GM19023 (cell line): ENCODE data around the gene TSKS.

Experiments
- ATAC-seq: cut with Tn5 transposase; IDR thresholded peaks from one replicate; pipeline ENCODE4 v1.9.1; 2021; ENCODE audit warnings: mild to moderate bottlenecking, moderate library complexity; ENCODE audit not compliant: unreplicated experiment

Gene TSKS

GRCh38 chr19:49718991-49719390 is 44.1 kb downstream of the TSKS start:
- no peak for ATAC-seq

DNA sequence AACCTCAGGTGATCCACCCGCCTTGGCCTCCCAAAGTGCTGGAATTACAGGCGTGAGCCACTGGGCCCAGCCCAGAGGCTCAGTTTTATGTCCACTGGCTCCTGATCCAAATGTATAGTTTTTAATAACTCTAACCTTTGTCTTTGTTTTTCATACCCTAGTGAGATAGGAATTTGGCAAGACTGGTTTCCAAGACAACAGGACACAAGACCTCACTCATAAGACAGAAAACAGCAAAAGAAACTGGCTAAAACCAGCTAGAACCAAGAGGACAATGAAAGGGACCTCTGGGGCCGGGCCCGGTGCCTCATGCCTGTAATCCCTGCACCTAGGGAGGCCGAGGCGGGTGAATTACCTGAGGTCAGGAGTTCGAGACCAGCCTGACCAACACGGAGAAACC is 44.6 kb downstream of the TSKS start:
- ATAC-seq: no peak

DNA sequence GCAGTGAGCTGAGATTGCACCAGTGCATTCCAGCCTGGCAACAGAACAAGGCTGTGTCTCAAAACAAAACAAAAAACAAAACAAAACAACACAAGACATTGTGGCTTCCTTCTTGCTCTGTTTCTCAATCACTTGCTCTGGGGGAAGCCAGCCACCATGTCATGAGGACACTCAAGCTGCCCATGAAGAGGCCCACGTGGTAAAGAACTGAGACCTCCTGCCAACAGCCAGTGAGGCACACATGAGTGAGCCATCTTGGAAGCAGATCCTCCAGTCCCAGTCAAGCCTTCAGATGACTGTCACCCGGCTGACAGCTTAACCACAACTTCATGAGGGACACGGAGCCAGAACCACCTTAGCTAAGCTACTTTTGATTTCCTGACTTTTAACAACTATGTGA is 47.0 kb downstream of the TSKS start:
- no peak for ATAC-seq

DNA sequence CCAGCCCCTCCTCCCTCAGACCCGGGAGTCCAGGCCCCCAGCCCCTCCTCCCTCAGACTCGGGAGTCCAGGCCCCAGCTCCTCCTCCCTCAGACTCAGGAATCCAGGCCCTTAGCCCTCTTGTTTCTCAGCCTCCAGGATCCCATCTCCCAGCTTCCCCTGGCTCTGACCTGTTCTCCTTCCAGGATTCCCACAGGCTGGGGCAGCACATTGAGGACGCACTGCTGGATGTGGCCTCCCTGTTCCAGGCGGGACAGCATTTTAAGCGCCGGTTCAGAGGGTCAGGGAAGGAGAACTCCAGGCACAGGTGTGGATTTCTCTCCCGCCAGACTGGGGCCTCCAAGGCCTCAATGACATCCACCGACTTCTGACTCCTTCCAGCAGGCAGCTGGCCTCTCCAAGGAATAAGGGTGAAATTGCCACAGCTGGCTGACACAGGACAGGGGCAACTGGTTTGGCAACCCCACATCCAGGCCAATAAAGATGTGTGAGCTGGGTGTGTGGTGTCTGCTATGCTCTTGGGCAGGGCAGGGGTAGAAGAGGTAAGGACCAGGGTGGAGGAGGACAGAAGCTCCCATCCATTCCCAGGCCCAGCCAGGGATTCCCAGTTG is 49.8 kb downstream of the TSKS start:
- ATAC-seq: no peak

DNA sequence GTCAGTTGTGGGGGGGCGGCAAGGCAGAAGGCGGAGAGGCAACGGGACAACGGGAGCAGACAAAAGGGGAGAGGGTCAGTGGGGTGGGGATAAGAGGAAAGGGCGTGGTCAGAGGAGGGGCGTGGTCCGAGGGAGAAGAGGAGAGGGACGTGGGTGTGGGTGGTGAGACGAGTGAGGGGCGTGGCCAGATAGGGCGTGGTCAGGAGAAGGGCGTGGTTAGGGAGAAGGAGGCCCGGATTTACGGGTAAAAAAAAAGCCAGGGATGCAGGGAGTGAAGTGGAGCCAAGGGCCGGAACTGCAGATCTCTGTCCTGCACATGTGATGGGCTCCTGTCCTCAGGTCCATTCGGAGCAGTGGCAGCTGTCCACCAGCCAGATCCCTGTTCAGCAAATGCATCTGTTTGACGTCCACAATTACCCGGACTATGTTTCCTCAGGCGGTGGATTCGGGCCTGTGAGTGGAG is 50.7 kb downstream of the TSKS start:
- no peak for ATAC-seq

DNA sequence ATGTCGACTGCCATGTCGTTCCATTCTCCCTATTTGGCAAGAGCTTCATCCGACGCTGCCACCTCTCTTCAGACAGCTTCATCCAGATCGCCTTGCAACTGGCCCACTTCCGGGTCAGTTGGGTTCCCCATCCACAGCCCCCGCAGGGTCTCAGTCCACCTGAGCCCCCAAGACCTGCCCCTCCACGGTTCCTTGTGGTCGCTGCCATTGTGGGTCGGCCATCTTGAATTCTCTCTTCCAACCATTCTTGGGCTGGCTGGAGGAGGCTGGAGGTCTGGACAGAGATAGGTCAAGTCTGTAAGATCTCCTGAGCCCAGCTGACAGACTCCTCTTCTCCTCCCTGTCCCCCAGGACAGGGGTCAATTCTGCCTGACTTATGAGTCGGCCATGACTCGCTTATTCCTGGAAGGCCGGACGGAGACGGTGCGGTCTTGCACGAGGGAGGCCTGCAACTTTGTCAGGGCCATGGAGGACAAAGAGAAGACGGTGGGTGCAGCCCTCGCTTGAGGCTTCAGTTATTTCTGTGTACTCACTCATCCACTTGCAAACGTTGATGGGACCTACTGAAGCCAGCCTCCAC is 52.6 kb downstream of the TSKS start:
- ATAC-seq: no peak

DNA sequence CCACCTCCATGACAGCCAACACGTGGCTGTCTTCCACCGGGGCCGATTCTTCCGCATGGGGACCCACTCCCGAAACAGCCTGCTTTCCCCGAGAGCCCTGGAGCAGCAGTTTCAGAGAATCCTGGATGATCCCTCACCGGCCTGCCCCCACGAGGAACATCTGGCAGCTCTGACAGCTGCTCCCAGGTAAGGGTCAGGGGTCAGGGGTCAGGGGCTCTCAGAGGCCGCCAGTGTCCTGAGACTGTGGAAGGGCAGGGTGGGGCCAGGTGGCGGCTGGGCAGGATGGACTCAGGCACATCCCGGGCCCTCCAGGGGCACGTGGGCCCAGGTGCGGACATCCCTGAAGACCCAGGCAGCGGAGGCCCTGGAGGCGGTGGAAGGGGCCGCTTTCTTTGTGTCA is 57.2 kb downstream of the TSKS start:
- no peak for ATAC-seq

GRCh38 chr19:49704888-49705642 is 58.0 kb downstream of the TSKS start:
- no peak for ATAC-seq

GRCh38 chr19:49701271-49701786 is 61.8 kb downstream of the TSKS start:
- ATAC-seq: no peak

DNA sequence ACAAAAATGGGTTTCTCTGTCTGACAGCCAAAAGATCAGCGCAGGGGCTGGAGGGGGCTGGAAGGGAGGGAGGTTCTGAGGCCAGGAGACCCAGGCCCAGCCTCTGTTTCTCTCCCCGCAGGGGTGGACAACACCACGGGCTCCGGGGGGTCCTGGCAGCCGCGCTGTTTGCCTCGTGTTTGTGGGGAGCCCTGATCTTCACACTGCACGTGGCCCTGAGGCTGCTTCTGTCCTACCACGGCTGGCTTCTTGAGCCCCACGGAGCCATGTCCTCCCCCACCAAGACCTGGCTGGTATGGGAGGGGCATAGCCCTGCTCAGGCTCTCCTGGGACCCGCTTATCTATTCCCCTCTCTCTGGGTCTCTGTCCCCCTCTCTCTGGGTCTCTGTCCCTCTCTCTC is 62.5 kb downstream of the TSKS start:
- no peak for ATAC-seq

- ATAC-seq: no peak
Observed at GRCh38 chr19:49699364-49699763, 63.7 kb downstream of the TSKS start.

DNA sequence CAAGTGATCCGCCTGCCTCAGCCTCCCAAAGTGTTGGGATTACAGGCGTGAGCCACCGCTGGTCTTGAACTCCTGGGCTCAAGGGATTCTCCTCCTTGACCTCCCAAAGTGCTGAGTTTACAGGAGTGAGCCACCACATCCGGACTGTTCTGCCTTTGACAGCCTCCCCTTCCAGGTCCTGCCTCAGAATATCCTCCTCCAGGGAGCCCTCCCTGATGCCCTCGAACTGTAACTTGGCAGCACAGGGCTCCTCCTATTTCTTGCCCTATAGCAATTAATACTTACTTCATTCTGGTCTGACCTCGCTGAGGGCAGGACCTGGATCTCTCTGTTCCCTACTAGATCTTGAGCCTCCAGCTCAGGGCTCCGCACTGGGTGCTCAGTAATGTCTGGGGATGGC is 66.2 kb downstream of the TSKS start:
- ATAC-seq: no peak

DNA sequence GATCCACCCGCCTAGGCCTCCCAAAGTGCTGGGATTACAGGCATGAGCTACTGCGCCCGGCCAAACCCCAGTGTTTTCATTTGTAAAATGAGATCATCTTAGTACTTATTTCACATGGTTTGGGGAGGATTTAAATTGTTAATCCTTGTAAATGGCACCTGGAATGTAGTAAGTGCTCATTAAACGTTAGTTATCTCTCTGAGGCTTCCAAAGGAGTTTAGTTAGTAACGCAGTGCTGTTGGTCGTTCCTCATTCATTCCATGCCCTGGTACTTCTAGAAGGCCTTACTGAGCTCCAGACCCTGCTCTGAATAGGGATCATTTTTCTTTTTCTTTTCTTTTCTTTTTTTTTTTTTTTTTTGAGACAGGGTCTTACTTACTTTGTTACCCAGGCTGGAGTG is 67.0 kb downstream of the TSKS start:
- no peak for ATAC-seq

DNA sequence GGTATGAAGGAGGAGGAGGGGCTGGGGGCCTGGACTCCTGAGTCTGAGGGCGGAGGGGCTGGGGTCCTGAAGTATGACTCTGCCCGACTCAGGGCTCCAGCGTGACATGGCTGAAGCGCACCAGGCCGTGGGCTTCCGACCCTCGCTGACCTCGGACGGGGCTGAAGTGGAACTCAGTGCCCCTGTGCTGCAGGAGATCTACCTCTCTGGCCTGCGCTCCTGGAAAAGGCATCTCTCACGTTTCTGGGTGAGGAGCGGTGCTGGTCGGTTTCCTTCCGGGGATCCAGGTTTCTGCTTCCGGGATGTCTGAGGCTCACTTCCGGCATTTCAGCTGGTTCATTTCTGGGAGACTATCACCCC is 71.0 kb downstream of the TSKS start:
- ATAC-seq: no peak

DNA sequence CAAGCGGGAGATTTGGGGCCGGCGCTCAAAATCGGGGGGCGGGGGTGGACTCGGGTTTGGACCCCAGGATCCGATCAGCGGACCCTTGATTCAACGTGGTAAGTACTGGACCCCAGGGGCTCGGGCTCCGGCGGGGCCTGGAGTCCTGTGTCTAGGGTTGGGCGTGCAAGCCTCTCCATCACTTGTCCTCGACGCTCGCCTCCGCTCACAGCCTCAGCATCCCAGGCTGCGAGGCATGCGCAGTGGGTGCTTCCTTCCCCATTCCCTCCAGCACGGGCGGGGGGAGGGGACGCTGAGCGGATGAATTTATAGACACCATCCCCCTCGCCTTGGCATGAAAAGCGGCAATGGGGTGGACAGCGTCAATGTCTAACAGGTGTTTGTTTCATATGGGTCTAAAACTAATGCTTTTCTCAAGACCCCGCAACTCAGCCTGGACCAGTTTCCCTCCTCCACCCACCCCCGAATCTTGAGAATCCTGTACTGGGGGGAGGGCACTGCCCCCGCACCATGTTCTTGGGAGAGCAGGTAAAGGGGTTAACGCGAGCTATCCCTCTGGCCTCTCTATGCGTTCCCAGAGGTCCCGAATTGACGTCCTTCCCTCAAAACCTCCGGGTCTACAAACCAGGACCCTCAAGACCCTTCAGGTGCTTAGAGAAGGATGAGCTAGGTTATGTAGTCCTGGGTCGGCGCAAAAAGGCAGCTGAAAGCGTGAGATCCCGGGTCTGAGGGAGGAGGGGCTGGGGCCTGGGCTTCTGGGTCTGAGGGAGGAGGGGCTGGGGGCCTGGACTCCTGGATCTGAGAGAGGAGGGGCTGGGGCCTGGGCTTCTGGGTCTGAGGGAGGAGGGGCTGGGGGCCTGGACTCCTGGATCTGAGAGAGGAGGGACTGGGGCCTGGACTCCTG is 71.6 kb downstream of the TSKS start:
- no peak for ATAC-seq

DNA sequence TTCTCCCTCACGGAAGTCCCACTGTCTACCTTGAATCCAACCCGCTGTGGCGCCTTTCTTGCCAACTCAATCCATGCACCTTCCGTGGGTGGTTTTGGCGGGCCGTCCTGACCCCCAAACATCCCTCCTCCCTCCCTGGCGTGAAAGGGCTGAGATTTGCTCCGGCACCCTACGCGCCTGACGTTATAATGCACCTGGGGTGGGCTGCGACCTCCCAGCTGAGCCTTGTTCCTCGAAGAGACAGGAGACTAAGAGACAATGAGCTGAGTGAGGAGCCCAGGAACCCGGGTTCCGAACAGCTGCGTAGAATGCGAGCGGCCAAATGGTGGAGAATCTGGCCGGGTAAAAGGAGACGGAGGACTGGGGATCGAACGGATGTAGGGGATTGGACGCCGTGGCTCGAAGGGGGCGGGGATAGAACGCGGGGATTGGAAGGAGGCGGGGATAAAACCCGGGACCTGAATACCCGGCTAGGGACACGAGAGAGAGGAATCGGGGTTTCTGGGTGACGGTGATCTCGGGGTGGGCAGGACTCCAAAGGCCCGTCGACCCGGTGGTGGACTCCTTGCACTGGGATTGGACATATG is 72.4 kb downstream of the TSKS start, which contains the start of gene CPT1C:
TSS of gene CPT1C (plus strand) at position 461 of the 587 bp plus-strand sequence. CDS start 1,137 bp downstream, outside the sequence.
- ATAC-seq: no peak

DNA sequence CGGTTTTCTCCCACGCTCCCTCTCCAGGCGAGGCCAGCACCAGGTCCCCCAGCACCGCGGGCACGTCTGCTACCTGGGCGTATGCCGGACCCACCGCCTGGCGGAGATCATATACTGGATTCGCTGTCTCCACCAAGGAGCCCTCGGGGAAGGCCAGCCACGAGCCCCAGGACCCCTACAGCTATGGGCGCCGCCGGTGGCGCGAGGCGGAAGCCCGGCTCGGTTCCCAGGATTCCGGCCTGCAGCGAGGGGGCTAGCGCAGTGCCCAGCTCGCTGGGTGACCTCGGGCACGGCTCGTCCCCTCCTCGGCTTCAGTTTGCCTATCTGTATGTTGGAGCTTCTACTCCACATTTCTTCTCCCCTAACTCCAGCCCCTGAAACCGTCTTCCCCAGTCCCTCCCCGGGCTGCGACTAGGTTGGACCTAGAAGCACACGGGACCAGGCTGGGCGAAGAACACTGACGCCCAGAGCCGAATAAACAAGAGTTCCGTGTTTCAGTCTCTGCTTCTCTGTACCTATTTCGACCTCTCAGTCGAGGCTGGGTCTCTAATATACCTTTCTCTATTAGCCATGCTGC is 72.9 kb downstream of the TSKS start:
- ATAC-seq: no peak
